Muscle layer of duodenum (tissue), 2 donors: ENCODE results near the gene SLC46A2.

Experiments used
- H3K27ac ChIP-seq: one replicate; pipeline ENCODE4 v1.7.0; 2013; ENCODE audit warnings: mild to moderate bottlenecking, low read length
- H3K27me3 ChIP-seq: one replicate; pipeline ENCODE4 v1.7.0; 2013; ENCODE audit warnings: low read depth, mild to moderate bottlenecking, control low read depth, low read length
- H3K36me3 ChIP-seq, 2 donors: one replicate each; pipeline ENCODE4 v1.7.0; 2013; ENCODE audit warnings: low read length in 2 of 2, control low read depth in 1 of 2, mild to moderate bottlenecking in 1 of 2; ENCODE audit not compliant: insufficient read depth in 2 of 2, control insufficient read depth in 1 of 2
- H3K4me1 ChIP-seq, 2 donors: one replicate each; pipeline ENCODE4 v1.7.0; 2013; ENCODE audit warnings: low read length in 2 of 2, mild to moderate bottlenecking in 2 of 2, control low read depth in 1 of 2, moderate library complexity in 1 of 2; ENCODE audit not compliant: insufficient read depth in 2 of 2, control insufficient read depth in 1 of 2
- H3K4me3 ChIP-seq, 2 donors: one replicate each; pipeline ENCODE4 v1.7.0; 2013; ENCODE audit warnings: low read length in 2 of 2, low read depth in 1 of 2, mild to moderate bottlenecking in 1 of 2
- H3K9me3 ChIP-seq, 2 donors: one replicate each; pipeline ENCODE4 v1.7.0; 2013; ENCODE audit warnings: low read length in 2 of 2, control low read depth in 1 of 2, mild to moderate bottlenecking in 1 of 2; ENCODE audit not compliant: control insufficient read depth in 1 of 2
- donor health status: healthy.

The SLC46A2 gene

GRCh38 chr9:112911736-112912135 is 21.1 kb upstream of the SLC46A2 start:
- Histone ChIP-seq H3K9me3 (no peaks in the 10 kb centered on the region), H3K36me3 (no peaks in the 10 kb centered on the region), H3K4me1 (no peaks in the 10 kb centered on the region), H3K27ac (no peak overlapping the region), H3K4me3 (no peak overlapping the region), H3K27me3 (no peaks in the 10 kb centered on the region)

- Histone ChIP-seq H3K4me1 (no peaks in the 10 kb centered on the region), H3K27me3 (no peaks in the 10 kb centered on the region), H3K36me3 (no peaks in the 10 kb centered on the region), H3K27ac (no peak overlapping the region), H3K4me3 (no peak overlapping the region), H3K9me3 (no peaks in the 10 kb centered on the region)
Measured at GRCh38 chr9:112905084-112905483, 14.4 kb upstream of the SLC46A2 start.

GRCh38 chr9:112900901-112901300 is 10.2 kb upstream of the SLC46A2 start:
- Histone ChIP-seq H3K36me3 (no peaks in the 10 kb centered on the region), H3K27ac (no peak overlapping the region), H3K27me3 (no peaks in the 10 kb centered on the region), H3K4me1 (no peaks in the 10 kb centered on the region), H3K4me3 (no peak overlapping the region), H3K9me3 (no peaks in the 10 kb centered on the region)

- H3K27ac ChIP-seq: no peak overlapping the region
- H3K27me3 ChIP-seq: no peaks in the 10 kb centered on the region
- H3K36me3 ChIP-seq: no peaks in the 10 kb centered on the region
- H3K9me3 ChIP-seq: no peaks in the 10 kb centered on the region
- no peaks in the 10 kb centered on the region for H3K4me1 ChIP-seq
- no peak overlapping the region for H3K4me3 ChIP-seq
Measured at GRCh38 chr9:112900488-112900887, 9.8 kb upstream of the SLC46A2 start.

- no peaks in the 10 kb centered on the region for H3K36me3 ChIP-seq
- no peaks in the 10 kb centered on the region for H3K4me1 ChIP-seq
- no peaks in the 10 kb centered on the region for H3K27me3 ChIP-seq
- H3K27ac ChIP-seq: no peak overlapping the region
- no peak overlapping the region for H3K4me3 ChIP-seq
- no peaks in the 10 kb centered on the region for H3K9me3 ChIP-seq
Measured at GRCh38 chr9:112898872-112899311, 8.2 kb upstream of the SLC46A2 start.

- H3K4me3 ChIP-seq: no peak overlapping the region
- no peaks in the 10 kb centered on the region for H3K36me3 ChIP-seq
- no peaks in the 10 kb centered on the region for H3K4me1 ChIP-seq
- peaks cover 5% of the 10 kb centered on the region for H3K27me3 ChIP-seq
- H3K9me3 ChIP-seq: no peaks in the 10 kb centered on the region
- no peak overlapping the region for H3K27ac ChIP-seq
Measured at GRCh38 chr9:112896131-112896530, 5.5 kb upstream of the SLC46A2 start.

- no peak overlapping the region for H3K4me3 ChIP-seq
- H3K27me3 ChIP-seq: peaks cover 18% of the 10 kb centered on the region
- H3K27ac ChIP-seq: no peak overlapping the region
- no peaks in the 10 kb centered on the region for H3K9me3 ChIP-seq
- H3K36me3 ChIP-seq: no peaks in the 10 kb centered on the region
- H3K4me1 ChIP-seq: peaks cover 0 to 10% of the 10 kb centered on the region in 2 donors
Measured at GRCh38 chr9:112894699-112895098, 4.0 kb upstream of the SLC46A2 start.

GRCh38 chr9:112894041-112894440 is 3.4 kb upstream of the SLC46A2 start:
- Histone ChIP-seq H3K9me3 (no peaks in the 10 kb centered on the region), H3K27ac (no peak overlapping the region), H3K27me3 (peaks cover 23% of the 10 kb centered on the region), H3K4me3 (no peak overlapping the region), H3K4me1 (peaks cover 0 to 10% of the 10 kb centered on the region in 2 donors), H3K36me3 (no peaks in the 10 kb centered on the region)

- Histone ChIP-seq H3K27me3 (peaks cover 23% of the 10 kb centered on the region), H3K9me3 (no peaks in the 10 kb centered on the region), H3K36me3 (no peaks in the 10 kb centered on the region), H3K4me1 (peaks cover 0 to 10% of the 10 kb centered on the region in 2 donors), H3K4me3 (no peak overlapping the region), H3K27ac (no peak overlapping the region)
Measured at GRCh38 chr9:112892981-112893380, 2.3 kb upstream of the SLC46A2 start.

- Histone ChIP-seq H3K36me3 (no peaks in the 10 kb centered on the region), H3K27ac (no peak overlapping the region), H3K27me3 (peaks cover 23% of the 10 kb centered on the region), H3K9me3 (no peaks in the 10 kb centered on the region), H3K4me1 (peaks cover 0 to 10% of the 10 kb centered on the region in 2 donors), H3K4me3 (no peak overlapping the region)
Measured at GRCh38 chr9:112891521-112891920, 845 bp upstream of the SLC46A2 start.

GRCh38 chr9:112887381-112887780 is 3.3 kb downstream of the SLC46A2 start:
- Histone ChIP-seq H3K4me3 (no peak overlapping the region), H3K36me3 (no peaks in the 10 kb centered on the region), H3K27me3 (peaks cover 23% of the 10 kb centered on the region), H3K27ac (no peak overlapping the region), H3K4me1 (peaks cover 0 to 10% of the 10 kb centered on the region in 2 donors), H3K9me3 (no peaks in the 10 kb centered on the region)

- peaks cover 0 to 10% of the 10 kb centered on the region in 2 donors for H3K4me1 ChIP-seq
- H3K27ac ChIP-seq: no peak overlapping the region
- peaks cover 0 to 2% of the 10 kb centered on the region in 2 donors for H3K36me3 ChIP-seq
- no peaks in the 10 kb centered on the region for H3K9me3 ChIP-seq
- H3K27me3 ChIP-seq: peaks cover 21% of the 10 kb centered on the region
- H3K4me3 ChIP-seq: no peak overlapping the region
Measured at GRCh38 chr9:112886351-112886750, 4.3 kb downstream of the SLC46A2 start.
